Liver (tissue), 9 donors: ENCODE data around the gene ZNF684. TPM values are rescaled to one million over a fixed set of nuclear protein-coding genes. Genes with fewer than 3 reads are reported as not detected.

Experiments
- DNase-seq: peaks from one replicate; pipeline ENCODE4 v3.0.0-alpha.2; 2017; ENCODE audit warnings: low spot score
- H3K27ac ChIP-seq, 2 donors: one replicate each; pipeline ENCODE4 v1.7.0; 2013; ENCODE audit warnings: inconsistent platforms in 2 of 2, low read length in 2 of 2, control low read depth in 1 of 2, low read depth in 1 of 2, mild to moderate bottlenecking in 1 of 2
- H3K27me3 ChIP-seq, 4 donors: one replicate each; pipeline versions ENCODE4 v1.6.1 to v1.7.0; 2013; ENCODE audit warnings: low read length in 3 of 4, inconsistent platforms in 1 of 4, mild to moderate bottlenecking in 1 of 4, moderate library complexity in 1 of 4; ENCODE audit not compliant: control insufficient read depth in 4 of 4, insufficient read depth in 4 of 4
- H3K36me3 ChIP-seq, 4 donors: one replicate each; pipeline versions ENCODE4 v1.6.1 to v1.7.0; 2013; ENCODE audit warnings: low read length in 3 of 4, mild to moderate bottlenecking in 3 of 4, low read depth in 1 of 4, moderate library complexity in 1 of 4; ENCODE audit not compliant: control insufficient read depth in 4 of 4, insufficient read depth in 3 of 4
- H3K4me1 ChIP-seq, 4 donors: one replicate each; pipeline versions ENCODE4 v1.6.1 to v1.7.0; 2013; ENCODE audit warnings: low read length in 3 of 4, mild to moderate bottlenecking in 3 of 4, moderate library complexity in 1 of 4; ENCODE audit not compliant: control insufficient read depth in 4 of 4, insufficient read depth in 4 of 4
- H3K4me3 ChIP-seq, 3 donors: one replicate each; pipeline versions ENCODE4 v1.6.1 to v1.7.0; 2013; ENCODE audit warnings: low read length in 3 of 3, control low read depth in 1 of 3, low read depth in 1 of 3, mild to moderate bottlenecking in 1 of 3
- H3K9ac ChIP-seq, 2 donors: one replicate each; pipeline ENCODE4 v1.7.0; 2013; ENCODE audit warnings: low read length in 2 of 2, mild to moderate bottlenecking in 2 of 2, moderate library complexity in 2 of 2, control low read depth in 1 of 2, low read depth in 1 of 2
- H3K9me3 ChIP-seq, 4 donors: one replicate each; pipeline versions ENCODE4 v1.6.1 to v1.7.0; 2013; ENCODE audit warnings: low read length in 3 of 4; ENCODE audit not compliant: control insufficient read depth in 4 of 4
- ATF3 ChIP-seq: IDR thresholded peaks from 2 replicates; pipeline ENCODE4 v1.6.1; 2016; ENCODE audit warnings: antibody characterized with exemption
- EGR1 ChIP-seq, 2 donors: IDR thresholded peaks; 2 replicates each; pipeline ENCODE4 v1.6.1; 2016 to 2018; ENCODE audit warnings: antibody characterized with exemption in 2 of 2, low read depth in 2 of 2
- FOXA1 ChIP-seq: IDR thresholded peaks from 2 replicates; pipeline ENCODE4 v1.6.1; 2016; ENCODE audit warnings: antibody characterized with exemption
- FOXA2 ChIP-seq: IDR thresholded peaks from 2 replicates; pipeline ENCODE4 v1.6.1; 2016; ENCODE audit warnings: antibody characterized with exemption
- GABPA ChIP-seq, 2 donors: IDR thresholded peaks in 1 of 2; conservative IDR thresholded peaks in 1 of 2; 2 replicates each; pipeline ENCODE4 v1.6.1; 2016; ENCODE audit warnings: antibody characterized with exemption in 2 of 2, mild to moderate bottlenecking in 1 of 2, moderate library complexity in 1 of 2
- HNF4A ChIP-seq, 2 donors: conservative IDR thresholded peaks; 2 replicates each; pipeline ENCODE4 v1.6.1; 2016; ENCODE audit warnings: antibody characterized with exemption in 2 of 2, mild to moderate bottlenecking in 2 of 2
- HNF4G ChIP-seq: IDR thresholded peaks from 2 replicates; pipeline ENCODE4 v1.6.1; 2016; ENCODE audit warnings: antibody characterized with exemption
- JUND ChIP-seq, 2 donors: IDR thresholded peaks; 2 replicates each; pipeline ENCODE4 v1.6.1; 2016; ENCODE audit warnings: antibody characterized with exemption in 2 of 2
- MAX ChIP-seq: IDR thresholded peaks from 2 replicates; pipeline ENCODE4 v1.6.1; 2016; ENCODE audit warnings: antibody characterized with exemption
- NR2F2 ChIP-seq: IDR thresholded peaks from 2 replicates; pipeline ENCODE4 v1.6.1; 2016; ENCODE audit warnings: antibody characterized with exemption
- RAD21 ChIP-seq, 2 donors: IDR thresholded peaks; 2 replicates each; pipeline ENCODE4 v1.6.1; 2016; ENCODE audit warnings: antibody characterized with exemption in 2 of 2, mild to moderate bottlenecking in 2 of 2
- RXRA ChIP-seq, 2 donors: IDR thresholded peaks; 2 replicates each; pipeline ENCODE4 v1.6.1; 2017 to 2018; ENCODE audit warnings: antibody characterized with exemption in 2 of 2, mild to moderate bottlenecking in 1 of 2
- SP1 ChIP-seq: IDR thresholded peaks from 2 replicates; pipeline ENCODE4 v1.6.1; 2018; ENCODE audit warnings: antibody characterized with exemption, mild to moderate bottlenecking
- TAF1 ChIP-seq: conservative IDR thresholded peaks from 2 replicates; pipeline ENCODE4 v1.6.1; 2016; ENCODE audit warnings: antibody characterized with exemption, mild to moderate bottlenecking
- YY1 ChIP-seq: IDR thresholded peaks from 2 replicates; pipeline ENCODE4 v1.6.1; 2016; ENCODE audit warnings: antibody characterized with exemption, mild to moderate bottlenecking
- WGBS: extraction: QIAGEN DNeasy Blood & Tissue Kit; methylation state at CpG from one replicate; pipeline ENCODE4 v1.1.7; 2013; 5-methylcytosine and 5-hydroxymethylcytosine counted together
- polyA plus RNA-seq, 2 donors: library from polyadenylated mRNA; stranded (reverse) in 1 of 2; unstranded in 1 of 2; fragments of 200-250 nt in 1 of 2; fragments of >200 nt in 1 of 2; fragmentation: Nextera tagmentation in 1 of 2; extraction: Ambion mirVana in 1 of 2; gene quantifications; one replicate each; pipeline versions ENCODE4 v1.2.1 to v1.2.3, GENCODE V29; 2013 to 2015
- total RNA-seq, 2 donors: library from RNA; depleted of rRNA; stranded (reverse); fragments of >200 nt; gene quantifications; one replicate each; pipeline ENCODE4 v1.2.3, GENCODE V29; 2014
- TF ChIP-seq, protein P1 (sequence below): IDR thresholded peaks from 2 replicates; pipeline ENCODE4 v1.6.1; 2016; ENCODE audit warnings: antibody characterized with exemption
- TF ChIP-seq, protein P2 (sequence below): IDR thresholded peaks from 2 replicates; pipeline ENCODE4 v1.6.1; 2016; ENCODE audit warnings: antibody characterized with exemption, mild to moderate bottlenecking
- TF ChIP-seq, protein P3 (sequence below): fragments of 150-350 bp; IDR thresholded peaks from 2 replicates; pipeline ENCODE4 v1.5.1; 2017; ENCODE audit warnings: improper control_type of control experiment, low read depth, low read length; ENCODE audit not compliant: missing input control
- donor health status: healthy.
- donor health status: healthy.
- donor health status: healthy.
- donor health status: healthy.
- donor health status: healthy.

ZNF684 gene
- total and polyA plus RNA-seq, 4 donors, result 7.6 to 17.1 (median 10.2) TPM

GRCh38 chr1:40519517-40519916 is 11.9 kb upstream of the ZNF684 start:
- no peak for DNase-seq
- 81% methylated on average over 2 of the region's 2 CpGs for WGBS
- H3K36me3 ChIP-seq, result peaks cover 3 to 17% (median 11%) of the 10 kb centered on the region in 4 donors
- H3K4me1 ChIP-seq, result no peaks in the 10 kb centered on the region
- H3K9ac ChIP-seq, result no peak overlapping the region
- H3K4me3 ChIP-seq, result peak overlapping the region in 1 of 3 donors; percentile 20
- no peak overlapping the region for H3K27ac ChIP-seq
- H3K9me3 ChIP-seq, result peaks cover 14 to 33% (median 17%) of the 10 kb centered on the region in 4 donors
- no peak for TF ChIP-seq FOXA1
- no peak for TF ChIP-seq ATF3
- TF ChIP-seq EGR1 (IDR thresholded peaks at IDR 0.05; ENCODE audit: low read depth in 2 of 2), result no peak
- TF ChIP-seq GABPA (IDR thresholded peaks at IDR 0.05 in 1 of 2, conservative IDR thresholded peaks at IDR 0.05 in 1 of 2), result no peak
- TF ChIP-seq SP1, result no peak
- no peak for TF ChIP-seq HNF4A (conservative IDR thresholded peaks at IDR 0.05)
- TF ChIP-seq RAD21 (IDR thresholded peaks at IDR 0.05), result no peak
- TF ChIP-seq, protein P1, sequence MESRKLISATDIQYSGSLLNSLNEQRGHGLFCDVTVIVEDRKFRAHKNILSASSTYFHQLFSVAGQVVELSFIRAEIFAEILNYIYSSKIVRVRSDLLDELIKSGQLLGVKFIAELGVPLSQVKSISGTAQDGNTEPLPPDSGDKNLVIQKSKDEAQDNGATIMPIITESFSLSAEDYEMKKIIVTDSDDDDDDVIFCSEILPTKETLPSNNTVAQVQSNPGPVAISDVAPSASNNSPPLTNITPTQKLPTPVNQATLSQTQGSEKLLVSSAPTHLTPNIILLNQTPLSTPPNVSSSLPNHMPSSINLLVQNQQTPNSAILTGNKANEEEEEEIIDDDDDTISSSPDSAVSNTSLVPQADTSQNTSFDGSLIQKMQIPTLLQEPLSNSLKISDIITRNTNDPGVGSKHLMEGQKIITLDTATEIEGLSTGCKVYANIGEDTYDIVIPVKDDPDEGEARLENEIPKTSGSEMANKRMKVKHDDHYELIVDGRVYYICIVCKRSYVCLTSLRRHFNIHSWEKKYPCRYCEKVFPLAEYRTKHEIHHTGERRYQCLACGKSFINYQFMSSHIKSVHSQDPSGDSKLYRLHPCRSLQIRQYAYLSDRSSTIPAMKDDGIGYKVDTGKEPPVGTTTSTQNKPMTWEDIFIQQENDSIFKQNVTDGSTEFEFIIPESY, result no peak
- no peak for TF ChIP-seq TAF1
- TF ChIP-seq, protein P2, sequence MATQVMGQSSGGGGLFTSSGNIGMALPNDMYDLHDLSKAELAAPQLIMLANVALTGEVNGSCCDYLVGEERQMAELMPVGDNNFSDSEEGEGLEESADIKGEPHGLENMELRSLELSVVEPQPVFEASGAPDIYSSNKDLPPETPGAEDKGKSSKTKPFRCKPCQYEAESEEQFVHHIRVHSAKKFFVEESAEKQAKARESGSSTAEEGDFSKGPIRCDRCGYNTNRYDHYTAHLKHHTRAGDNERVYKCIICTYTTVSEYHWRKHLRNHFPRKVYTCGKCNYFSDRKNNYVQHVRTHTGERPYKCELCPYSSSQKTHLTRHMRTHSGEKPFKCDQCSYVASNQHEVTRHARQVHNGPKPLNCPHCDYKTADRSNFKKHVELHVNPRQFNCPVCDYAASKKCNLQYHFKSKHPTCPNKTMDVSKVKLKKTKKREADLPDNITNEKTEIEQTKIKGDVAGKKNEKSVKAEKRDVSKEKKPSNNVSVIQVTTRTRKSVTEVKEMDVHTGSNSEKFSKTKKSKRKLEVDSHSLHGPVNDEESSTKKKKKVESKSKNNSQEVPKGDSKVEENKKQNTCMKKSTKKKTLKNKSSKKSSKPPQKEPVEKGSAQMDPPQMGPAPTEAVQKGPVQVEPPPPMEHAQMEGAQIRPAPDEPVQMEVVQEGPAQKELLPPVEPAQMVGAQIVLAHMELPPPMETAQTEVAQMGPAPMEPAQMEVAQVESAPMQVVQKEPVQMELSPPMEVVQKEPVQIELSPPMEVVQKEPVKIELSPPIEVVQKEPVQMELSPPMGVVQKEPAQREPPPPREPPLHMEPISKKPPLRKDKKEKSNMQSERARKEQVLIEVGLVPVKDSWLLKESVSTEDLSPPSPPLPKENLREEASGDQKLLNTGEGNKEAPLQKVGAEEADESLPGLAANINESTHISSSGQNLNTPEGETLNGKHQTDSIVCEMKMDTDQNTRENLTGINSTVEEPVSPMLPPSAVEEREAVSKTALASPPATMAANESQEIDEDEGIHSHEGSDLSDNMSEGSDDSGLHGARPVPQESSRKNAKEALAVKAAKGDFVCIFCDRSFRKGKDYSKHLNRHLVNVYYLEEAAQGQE, result no peak
- no peak for TF ChIP-seq FOXA2
- no peak for TF ChIP-seq NR2F2
- no peak for TF ChIP-seq RXRA (IDR thresholded peaks at IDR 0.05)
- no peak for TF ChIP-seq YY1
- TF ChIP-seq, protein P3, sequence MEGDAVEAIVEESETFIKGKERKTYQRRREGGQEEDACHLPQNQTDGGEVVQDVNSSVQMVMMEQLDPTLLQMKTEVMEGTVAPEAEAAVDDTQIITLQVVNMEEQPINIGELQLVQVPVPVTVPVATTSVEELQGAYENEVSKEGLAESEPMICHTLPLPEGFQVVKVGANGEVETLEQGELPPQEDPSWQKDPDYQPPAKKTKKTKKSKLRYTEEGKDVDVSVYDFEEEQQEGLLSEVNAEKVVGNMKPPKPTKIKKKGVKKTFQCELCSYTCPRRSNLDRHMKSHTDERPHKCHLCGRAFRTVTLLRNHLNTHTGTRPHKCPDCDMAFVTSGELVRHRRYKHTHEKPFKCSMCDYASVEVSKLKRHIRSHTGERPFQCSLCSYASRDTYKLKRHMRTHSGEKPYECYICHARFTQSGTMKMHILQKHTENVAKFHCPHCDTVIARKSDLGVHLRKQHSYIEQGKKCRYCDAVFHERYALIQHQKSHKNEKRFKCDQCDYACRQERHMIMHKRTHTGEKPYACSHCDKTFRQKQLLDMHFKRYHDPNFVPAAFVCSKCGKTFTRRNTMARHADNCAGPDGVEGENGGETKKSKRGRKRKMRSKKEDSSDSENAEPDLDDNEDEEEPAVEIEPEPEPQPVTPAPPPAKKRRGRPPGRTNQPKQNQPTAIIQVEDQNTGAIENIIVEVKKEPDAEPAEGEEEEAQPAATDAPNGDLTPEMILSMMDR, result no peak
- TF ChIP-seq MAX, result no peak
- TF ChIP-seq JUND (IDR thresholded peaks at IDR 0.05), result no peak
- no peak for TF ChIP-seq HNF4G
- H3K27me3 ChIP-seq, result no peaks in the 10 kb centered on the region
